WTC11 (cell line): Measurements from ENCODE around the gene LIMS2. TPM values are rescaled to one million over a fixed set of nuclear protein-coding genes. Genes with fewer than 3 reads are reported as not detected.

Experiments
- ATAC-seq: fragments of 200-7000 bp; cut with Tn5 transposase; 2 replicates; pipeline ENCODE4 v1.10.0; 2021; ENCODE audit warnings: mild to moderate bottlenecking, moderate library complexity
- CTCF ChIA-PET: fragments of 300-600 bp; sonication (Branson Sonifier 250); formaldehyde crosslinking; loops from one replicate; lab custom pipeline; 2021; ENCODE audit warnings: antibody characterized with exemption; lab: Charles Lee
- POLR2A ChIA-PET: fragments of 350-600 bp; sonication (Branson Sonifier 250); formaldehyde crosslinking; loops from one replicate; lab custom pipeline; 2021; ENCODE audit warnings: antibody characterized with exemption; lab: Charles Lee
- DNase-seq: peaks from one replicate; pipeline ENCODE4 v3.0.0; 2021; ENCODE audit warnings: low spot score
- H3K27ac Mint-ChIP-seq: 2 replicates; pipeline ENCODE4 v1.8.0; 2021; ENCODE audit warnings: mixed read lengths
- H3K27me3 Mint-ChIP-seq: 2 replicates; pipeline ENCODE4 v1.8.0; 2021; ENCODE audit warnings: low read depth, mild to moderate bottlenecking, moderate library complexity, mixed read lengths
- H3K36me3 Mint-ChIP-seq: 2 replicates; pipeline ENCODE4 v1.8.0; 2021; ENCODE audit warnings: mixed read lengths
- H3K4me1 Mint-ChIP-seq: 2 replicates; pipeline ENCODE4 v1.8.0; 2022; ENCODE audit warnings: mixed read lengths
- H3K4me3 Mint-ChIP-seq: 2 replicates; pipeline ENCODE4 v1.8.0; 2021; ENCODE audit warnings: mild to moderate bottlenecking, moderate library complexity, mixed read lengths
- H3K9me3 Mint-ChIP-seq: 2 replicates; pipeline ENCODE4 v1.8.0; 2021; ENCODE audit warnings: mixed read lengths
- CBFB ChIP-seq: sonication (generic); formaldehyde crosslinking; IDR thresholded peaks from 2 replicates; pipeline ENCODE4 v1.8.1; 2022; ENCODE audit warnings: mild to moderate bottlenecking, low read depth, missing genetic modification reagents
- EMX1 ChIP-seq: fragments of 250-450 bp; sonication (Bioruptor Pico); IDR thresholded peaks from 2 replicates; pipeline ENCODE4 v1.8.0; 2021; ENCODE audit warnings: mild to moderate bottlenecking
- FOXK1 ChIP-seq: sonication (generic); formaldehyde crosslinking; IDR thresholded peaks from 2 replicates; pipeline ENCODE4 v1.8.0; 2022; ENCODE audit warnings: mild to moderate bottlenecking, moderate library complexity, missing genetic modification reagents
- GABPB1 ChIP-seq: sonication (generic); formaldehyde crosslinking; IDR thresholded peaks from 2 replicates; pipeline ENCODE4 v1.8.1; 2023; ENCODE audit warnings: mild to moderate bottlenecking, missing genetic modification reagents
- IRF2 ChIP-seq: sonication (generic); formaldehyde crosslinking; IDR thresholded peaks from 2 replicates; pipeline ENCODE4 v1.8.0; 2022; ENCODE audit warnings: low read depth, missing genetic modification reagents, borderline replicate concordance
- MYBL2 ChIP-seq: sonication (generic); formaldehyde crosslinking; IDR thresholded peaks from 2 replicates; pipeline ENCODE4 v1.8.1; 2023; ENCODE audit warnings: mild to moderate bottlenecking, moderate library complexity, missing genetic modification reagents
- NFE2L1 ChIP-seq: sonication (generic); formaldehyde crosslinking; IDR thresholded peaks from 2 replicates; pipeline ENCODE4 v1.8.1; 2023; ENCODE audit warnings: missing genetic modification reagents
- NR2C2 ChIP-seq: sonication (generic); formaldehyde crosslinking; IDR thresholded peaks from 2 replicates; pipeline ENCODE4 v1.8.0; 2022; ENCODE audit warnings: mild to moderate bottlenecking, missing genetic modification reagents
- OVOL2 ChIP-seq: fragments of 250-450 bp; sonication (Bioruptor Pico); IDR thresholded peaks from 2 replicates; pipeline ENCODE4 v1.9.0; 2021; ENCODE audit warnings: mild to moderate bottlenecking, borderline replicate concordance
- PRRX2 ChIP-seq: fragments of 250-450 bp; sonication (Bioruptor Pico); IDR thresholded peaks from 2 replicates; pipeline ENCODE4 v1.8.0; 2021; ENCODE audit warnings: mild to moderate bottlenecking
- RORB ChIP-seq: fragments of 250-450 bp; sonication (Bioruptor Pico); IDR thresholded peaks from 2 replicates; pipeline ENCODE4 v1.9.0; 2021; ENCODE audit warnings: mild to moderate bottlenecking
- SMAD3 ChIP-seq: sonication (generic); formaldehyde crosslinking; IDR thresholded peaks from 2 replicates; pipeline ENCODE4 v1.8.0; 2022; ENCODE audit warnings: missing genetic modification reagents, mild to moderate bottlenecking, borderline replicate concordance
- TEAD1 ChIP-seq: sonication (generic); formaldehyde crosslinking; IDR thresholded peaks from 2 replicates; pipeline ENCODE4 v1.8.0; 2022; ENCODE audit warnings: mild to moderate bottlenecking, missing genetic modification reagents
- TEAD4 ChIP-seq: sonication (generic); formaldehyde crosslinking; IDR thresholded peaks from 2 replicates; pipeline ENCODE4 v1.8.0; 2022; ENCODE audit warnings: mild to moderate bottlenecking, missing genetic modification reagents
- TP53 ChIP-seq: sonication (generic); formaldehyde crosslinking; IDR thresholded peaks from 2 replicates; pipeline ENCODE4 v1.8.1; 2023; ENCODE audit warnings: mild to moderate bottlenecking, missing genetic modification reagents
- ZNF138 ChIP-seq: sonication (generic); formaldehyde crosslinking; conservative IDR thresholded peaks from 2 replicates; pipeline ENCODE4 v1.8.1; 2022; ENCODE audit warnings: mild to moderate bottlenecking, moderate library complexity, missing genetic modification reagents
- ZNF423 ChIP-seq: fragments of 250-450 bp; sonication (Bioruptor Pico); IDR thresholded peaks from 2 replicates; pipeline ENCODE4 v2.1.2; 2022; ENCODE audit warnings: mild to moderate bottlenecking, moderate library complexity
- total RNA-seq: library from RNA; stranded (reverse); gene quantifications from 3 replicates; pipeline ENCODE4 v1.2.3, GENCODE V29; 2021
- TF ChIP-seq, protein P1 (sequence below): sonication (generic); formaldehyde crosslinking; IDR thresholded peaks from 2 replicates; pipeline ENCODE4 v1.8.1; 2022; ENCODE audit warnings: mild to moderate bottlenecking, moderate library complexity, missing genetic modification reagents
- TF ChIP-seq, protein P2 (sequence below): sonication (generic); formaldehyde crosslinking; IDR thresholded peaks from 2 replicates; pipeline ENCODE4 v1.8.0; 2022; ENCODE audit warnings: mild to moderate bottlenecking, missing genetic modification reagents
- TF ChIP-seq, protein P3 (sequence below): sonication (generic); formaldehyde crosslinking; IDR thresholded peaks from 2 replicates; pipeline ENCODE4 v1.8.1; 2022; ENCODE audit warnings: mild to moderate bottlenecking, missing genetic modification reagents, moderate library complexity, borderline replicate concordance
- TF ChIP-seq, protein P4 (sequence below): sonication (generic); formaldehyde crosslinking; IDR thresholded peaks from 2 replicates; pipeline ENCODE4 v1.8.0; 2023; ENCODE audit warnings: missing genetic modification reagents
- TF ChIP-seq, protein P5 (sequence below): fragments of 250-450 bp; sonication (Bioruptor Pico); IDR thresholded peaks from 2 replicates; pipeline ENCODE4 v2.1.2; 2022; ENCODE audit warnings: mild to moderate bottlenecking, moderate library complexity
- TF ChIP-seq, protein P6 (sequence below): sonication (generic); formaldehyde crosslinking; IDR thresholded peaks from 2 replicates; pipeline ENCODE4 v1.8.0; 2023; ENCODE audit warnings: missing genetic modification reagents, mild to moderate bottlenecking, borderline replicate concordance

Gene LIMS2
- total RNA-seq, 1 experiment from 2014 or later: 2.4 TPM

DNA sequence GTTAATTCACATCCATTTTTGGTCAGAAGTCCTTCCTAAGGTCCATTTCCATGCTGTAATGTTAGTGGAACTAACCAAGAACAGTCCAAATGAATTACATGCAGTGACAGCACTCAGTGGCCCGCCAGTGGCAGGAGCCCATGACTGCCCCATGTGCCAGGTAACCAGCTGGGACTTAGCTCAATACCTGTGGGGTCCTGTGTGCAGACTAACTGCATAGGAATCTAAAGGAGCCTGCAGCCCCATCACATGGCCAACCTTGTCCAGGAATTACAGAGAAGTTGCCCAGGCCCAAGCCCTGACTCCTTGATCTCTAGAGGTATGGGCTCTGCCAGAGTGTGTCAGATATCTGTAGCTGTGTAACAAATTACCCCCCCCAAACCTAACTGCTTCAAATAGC, 64.8 kb downstream of the LIMS2 start:
- H3K27ac Mint-ChIP-seq: no peak overlapping the region
- H3K36me3 Mint-ChIP-seq: peaks cover 4% of the 10 kb centered on the region; the same call in 1 of the 2 replicates
- ATAC-seq: no peak
- TF ChIP-seq TP53 (no peak), TEAD1 (CRISPR knock-in tag) (no peak), ZNF138 (CRISPR knock-in tag) (no peak), ZNF423 (CRISPR knock-in tag) (no peak), GABPB1 (CRISPR knock-in tag) (no peak), NR2C2 (CRISPR knock-in tag) (no peak), PRRX2 (CRISPR knock-in tag) (no peak), NFE2L1 (no peak), SMAD3 (CRISPR knock-in tag) (no peak)
- TF ChIP-seq, protein P1, sequence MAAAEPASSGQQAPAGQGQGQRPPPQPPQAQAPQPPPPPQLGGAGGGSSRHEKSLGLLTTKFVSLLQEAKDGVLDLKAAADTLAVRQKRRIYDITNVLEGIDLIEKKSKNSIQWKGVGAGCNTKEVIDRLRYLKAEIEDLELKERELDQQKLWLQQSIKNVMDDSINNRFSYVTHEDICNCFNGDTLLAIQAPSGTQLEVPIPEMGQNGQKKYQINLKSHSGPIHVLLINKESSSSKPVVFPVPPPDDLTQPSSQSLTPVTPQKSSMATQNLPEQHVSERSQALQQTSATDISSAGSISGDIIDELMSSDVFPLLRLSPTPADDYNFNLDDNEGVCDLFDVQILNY (CRISPR knock-in tag): no peak
- TF ChIP-seq, protein P2, sequence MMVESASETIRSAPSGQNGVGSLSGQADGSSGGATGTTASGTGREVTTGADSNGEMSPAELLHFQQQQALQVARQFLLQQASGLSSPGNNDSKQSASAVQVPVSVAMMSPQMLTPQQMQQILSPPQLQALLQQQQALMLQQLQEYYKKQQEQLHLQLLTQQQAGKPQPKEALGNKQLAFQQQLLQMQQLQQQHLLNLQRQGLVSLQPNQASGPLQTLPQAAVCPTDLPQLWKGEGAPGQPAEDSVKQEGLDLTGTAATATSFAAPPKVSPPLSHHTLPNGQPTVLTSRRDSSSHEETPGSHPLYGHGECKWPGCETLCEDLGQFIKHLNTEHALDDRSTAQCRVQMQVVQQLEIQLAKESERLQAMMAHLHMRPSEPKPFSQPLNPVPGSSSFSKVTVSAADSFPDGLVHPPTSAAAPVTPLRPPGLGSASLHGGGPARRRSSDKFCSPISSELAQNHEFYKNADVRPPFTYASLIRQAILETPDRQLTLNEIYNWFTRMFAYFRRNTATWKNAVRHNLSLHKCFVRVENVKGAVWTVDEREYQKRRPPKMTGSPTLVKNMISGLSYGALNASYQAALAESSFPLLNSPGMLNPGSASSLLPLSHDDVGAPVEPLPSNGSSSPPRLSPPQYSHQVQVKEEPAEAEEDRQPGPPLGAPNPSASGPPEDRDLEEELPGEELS (CRISPR knock-in tag): no peak
- TF ChIP-seq, protein P3, sequence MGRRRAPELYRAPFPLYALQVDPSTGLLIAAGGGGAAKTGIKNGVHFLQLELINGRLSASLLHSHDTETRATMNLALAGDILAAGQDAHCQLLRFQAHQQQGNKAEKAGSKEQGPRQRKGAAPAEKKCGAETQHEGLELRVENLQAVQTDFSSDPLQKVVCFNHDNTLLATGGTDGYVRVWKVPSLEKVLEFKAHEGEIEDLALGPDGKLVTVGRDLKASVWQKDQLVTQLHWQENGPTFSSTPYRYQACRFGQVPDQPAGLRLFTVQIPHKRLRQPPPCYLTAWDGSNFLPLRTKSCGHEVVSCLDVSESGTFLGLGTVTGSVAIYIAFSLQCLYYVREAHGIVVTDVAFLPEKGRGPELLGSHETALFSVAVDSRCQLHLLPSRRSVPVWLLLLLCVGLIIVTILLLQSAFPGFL: no peak
- TF ChIP-seq, all 79 proteins: peak for 0
- CTCF ChIA-PET: interaction anchor here (1.2 to 2.2 kb wide), 2 partner anchors 11 to 19 kb away, joined by 3 to 12 read pairs; no protein-coding TSS in a partner anchor
- Mint-ChIP-seq H3K4me1 (no peaks in the 10 kb centered on the region), H3K4me3 (no peak overlapping the region), H3K9me3 (peaks cover 21% of the 10 kb centered on the region), H3K27me3 (no peaks in the 10 kb centered on the region)
- no peak for DNase-seq
- POLR2A ChIA-PET: interaction anchor here (1.1 kb wide), 1 partner anchor 37 kb away, joined by 3 read pairs; no protein-coding TSS in a partner anchor

DNA sequence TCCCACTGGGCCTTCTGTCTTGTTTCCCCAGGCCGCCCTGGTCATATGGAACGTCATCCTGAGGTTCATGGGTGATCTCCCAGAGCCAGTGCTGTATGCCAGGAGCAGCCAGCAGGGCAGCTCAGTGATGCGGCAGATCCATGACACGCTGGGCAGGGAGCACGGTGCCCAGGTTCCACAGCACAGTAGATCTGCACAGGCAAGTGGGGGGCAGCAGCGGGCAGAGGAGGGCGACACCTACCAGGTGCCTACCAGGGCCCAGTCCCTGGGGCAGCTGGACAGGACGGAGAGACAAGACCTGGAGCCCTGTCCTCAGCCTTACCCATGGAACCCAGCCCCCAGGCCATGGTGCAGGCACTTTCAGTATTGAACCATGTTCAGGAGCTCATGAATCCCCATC, 65.5 kb downstream of the LIMS2 start:
- DNase-seq (no peak), ATAC-seq (no peak)
- no peak overlapping the region for H3K27ac Mint-ChIP-seq
- ChIA-PET POLR2A (no interaction called here), CTCF (interaction anchor here (2.2 kb wide), 1 partner anchor 19 kb away, joined by 12 read pairs; no protein-coding TSS in a partner anchor)
- H3K4me3 Mint-ChIP-seq: no peak overlapping the region
- TF ChIP-seq TEAD4 (no peak), OVOL2 (no peak), NR2C2 (CRISPR knock-in tag) (no peak), MYBL2 (CRISPR knock-in tag) (no peak), FOXK1 (no peak), RORB (CRISPR knock-in tag) (no peak), EMX1 (no peak), IRF2 (CRISPR knock-in tag) (no peak), CBFB (CRISPR knock-in tag) (no peak)
- TF ChIP-seq, protein P4, sequence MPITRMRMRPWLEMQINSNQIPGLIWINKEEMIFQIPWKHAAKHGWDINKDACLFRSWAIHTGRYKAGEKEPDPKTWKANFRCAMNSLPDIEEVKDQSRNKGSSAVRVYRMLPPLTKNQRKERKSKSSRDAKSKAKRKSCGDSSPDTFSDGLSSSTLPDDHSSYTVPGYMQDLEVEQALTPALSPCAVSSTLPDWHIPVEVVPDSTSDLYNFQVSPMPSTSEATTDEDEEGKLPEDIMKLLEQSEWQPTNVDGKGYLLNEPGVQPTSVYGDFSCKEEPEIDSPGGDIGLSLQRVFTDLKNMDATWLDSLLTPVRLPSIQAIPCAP: no peak
- TF ChIP-seq, protein P5, sequence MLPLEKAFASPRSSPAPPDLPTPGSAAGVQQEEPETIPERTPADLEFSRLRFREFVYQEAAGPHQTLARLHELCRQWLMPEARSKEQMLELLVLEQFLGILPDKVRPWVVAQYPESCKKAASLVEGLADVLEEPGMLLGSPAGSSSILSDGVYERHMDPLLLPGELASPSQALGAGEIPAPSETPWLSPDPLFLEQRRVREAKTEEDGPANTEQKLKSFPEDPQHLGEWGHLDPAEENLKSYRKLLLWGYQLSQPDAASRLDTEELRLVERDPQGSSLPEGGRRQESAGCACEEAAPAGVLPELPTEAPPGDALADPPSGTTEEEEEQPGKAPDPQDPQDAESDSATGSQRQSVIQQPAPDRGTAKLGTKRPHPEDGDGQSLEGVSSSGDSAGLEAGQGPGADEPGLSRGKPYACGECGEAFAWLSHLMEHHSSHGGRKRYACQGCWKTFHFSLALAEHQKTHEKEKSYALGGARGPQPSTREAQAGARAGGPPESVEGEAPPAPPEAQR: no peak
- TF ChIP-seq, protein P6, sequence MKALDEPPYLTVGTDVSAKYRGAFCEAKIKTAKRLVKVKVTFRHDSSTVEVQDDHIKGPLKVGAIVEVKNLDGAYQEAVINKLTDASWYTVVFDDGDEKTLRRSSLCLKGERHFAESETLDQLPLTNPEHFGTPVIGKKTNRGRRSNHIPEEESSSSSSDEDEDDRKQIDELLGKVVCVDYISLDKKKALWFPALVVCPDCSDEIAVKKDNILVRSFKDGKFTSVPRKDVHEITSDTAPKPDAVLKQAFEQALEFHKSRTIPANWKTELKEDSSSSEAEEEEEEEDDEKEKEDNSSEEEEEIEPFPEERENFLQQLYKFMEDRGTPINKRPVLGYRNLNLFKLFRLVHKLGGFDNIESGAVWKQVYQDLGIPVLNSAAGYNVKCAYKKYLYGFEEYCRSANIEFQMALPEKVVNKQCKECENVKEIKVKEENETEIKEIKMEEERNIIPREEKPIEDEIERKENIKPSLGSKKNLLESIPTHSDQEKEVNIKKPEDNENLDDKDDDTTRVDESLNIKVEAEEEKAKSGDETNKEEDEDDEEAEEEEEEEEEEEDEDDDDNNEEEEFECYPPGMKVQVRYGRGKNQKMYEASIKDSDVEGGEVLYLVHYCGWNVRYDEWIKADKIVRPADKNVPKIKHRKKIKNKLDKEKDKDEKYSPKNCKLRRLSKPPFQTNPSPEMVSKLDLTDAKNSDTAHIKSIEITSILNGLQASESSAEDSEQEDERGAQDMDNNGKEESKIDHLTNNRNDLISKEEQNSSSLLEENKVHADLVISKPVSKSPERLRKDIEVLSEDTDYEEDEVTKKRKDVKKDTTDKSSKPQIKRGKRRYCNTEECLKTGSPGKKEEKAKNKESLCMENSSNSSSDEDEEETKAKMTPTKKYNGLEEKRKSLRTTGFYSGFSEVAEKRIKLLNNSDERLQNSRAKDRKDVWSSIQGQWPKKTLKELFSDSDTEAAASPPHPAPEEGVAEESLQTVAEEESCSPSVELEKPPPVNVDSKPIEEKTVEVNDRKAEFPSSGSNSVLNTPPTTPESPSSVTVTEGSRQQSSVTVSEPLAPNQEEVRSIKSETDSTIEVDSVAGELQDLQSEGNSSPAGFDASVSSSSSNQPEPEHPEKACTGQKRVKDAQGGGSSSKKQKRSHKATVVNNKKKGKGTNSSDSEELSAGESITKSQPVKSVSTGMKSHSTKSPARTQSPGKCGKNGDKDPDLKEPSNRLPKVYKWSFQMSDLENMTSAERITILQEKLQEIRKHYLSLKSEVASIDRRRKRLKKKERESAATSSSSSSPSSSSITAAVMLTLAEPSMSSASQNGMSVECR (CRISPR knock-in tag): no peak
- H3K27me3 Mint-ChIP-seq: no peaks in the 10 kb centered on the region
- no peaks in the 10 kb centered on the region for H3K4me1 Mint-ChIP-seq
- peaks cover 21% of the 10 kb centered on the region for H3K9me3 Mint-ChIP-seq
- H3K36me3 Mint-ChIP-seq: peaks cover 4% of the 10 kb centered on the region; the same call in 1 of the 2 replicates
